ENCODE data around the gene C9orf43. TPM values are rescaled to one million over a fixed set of nuclear protein-coding genes. Genes with fewer than 3 reads are reported as not detected.

Gene C9orf43
- total and polyA plus RNA-seq, 2 experiments from 2014 or later = 0.63 to 1.1 TPM

DNA sequence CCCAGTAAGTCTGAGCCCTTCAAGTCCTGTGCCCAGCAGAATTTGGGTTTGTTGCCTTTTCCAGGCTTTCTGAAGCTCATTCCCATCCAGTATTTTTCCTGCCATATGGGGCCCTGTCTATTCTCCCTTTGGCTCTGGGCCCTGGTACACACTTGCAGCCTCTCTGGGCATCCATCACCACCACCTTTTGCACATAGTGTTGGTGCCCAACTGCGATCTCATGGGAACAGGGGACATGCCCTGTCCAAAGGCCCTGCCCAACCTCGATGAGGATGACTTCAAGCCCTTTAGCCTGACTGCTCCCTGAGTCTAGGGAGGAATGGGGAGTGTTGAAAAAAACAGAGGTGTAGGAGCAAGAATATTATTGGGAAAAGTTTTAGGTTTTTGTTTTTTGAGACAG lies 64.5 kb downstream of the C9orf43 start (continued):
- TF ChIP-seq, protein P1, sequence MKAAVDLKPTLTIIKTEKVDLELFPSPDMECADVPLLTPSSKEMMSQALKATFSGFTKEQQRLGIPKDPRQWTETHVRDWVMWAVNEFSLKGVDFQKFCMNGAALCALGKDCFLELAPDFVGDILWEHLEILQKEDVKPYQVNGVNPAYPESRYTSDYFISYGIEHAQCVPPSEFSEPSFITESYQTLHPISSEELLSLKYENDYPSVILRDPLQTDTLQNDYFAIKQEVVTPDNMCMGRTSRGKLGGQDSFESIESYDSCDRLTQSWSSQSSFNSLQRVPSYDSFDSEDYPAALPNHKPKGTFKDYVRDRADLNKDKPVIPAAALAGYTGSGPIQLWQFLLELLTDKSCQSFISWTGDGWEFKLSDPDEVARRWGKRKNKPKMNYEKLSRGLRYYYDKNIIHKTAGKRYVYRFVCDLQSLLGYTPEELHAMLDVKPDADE (IDR thresholded peaks at IDR 0.05) = no peak
- no peak for TF ChIP-seq NANOG (IDR thresholded peaks at IDR 0.05; ENCODE audit: borderline replicate concordance)
- no peak for TF ChIP-seq POLR2AphosphoS5 (IDR thresholded peaks at IDR 0.05; ENCODE audit: low read depth)

DNA sequence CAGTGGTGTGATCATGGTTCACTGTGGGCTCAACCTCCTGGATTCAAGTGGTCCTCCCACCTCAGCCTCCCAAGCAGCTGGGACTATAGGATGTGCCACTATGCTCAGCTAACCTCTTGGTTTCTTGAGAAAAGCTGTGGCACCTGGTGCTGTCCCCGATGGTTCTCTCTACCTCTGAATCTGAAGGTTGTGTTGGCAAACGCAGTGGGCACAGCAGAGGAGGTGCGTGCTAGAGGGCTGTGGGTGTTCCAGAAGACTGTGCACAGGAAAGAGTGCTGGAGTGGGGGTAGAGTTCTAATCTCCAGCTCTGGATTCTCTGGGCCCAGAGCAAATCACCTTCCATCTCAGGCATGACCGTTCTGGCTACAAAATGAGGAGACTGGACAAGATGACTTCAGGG lies 65.4 kb downstream of the C9orf43 start:
- peaks cover 1% of the 10 kb centered on the region for H3K27me3 Mint-ChIP-seq (ENCODE audit: insufficient read depth, low read depth, poor library complexity)
- H3K27ac Mint-ChIP-seq = no peak overlapping the region
- Histone ChIP-seq H3K79me2 (replicated peaks; ENCODE audit: insufficient read depth) (no peaks in the 10 kb centered on the region), H3K4me3 (no peak overlapping the region), H3K4me2 (no peak overlapping the region), H3K36me3 (ENCODE audit: insufficient read depth) (no peaks in the 10 kb centered on the region), H3K27ac (ENCODE audit: low read depth) (no peak overlapping the region), H3F3A (replicated peaks; ENCODE audit: low read depth) (no peaks in the 10 kb centered on the region), H4K20me1 (replicated peaks; ENCODE audit: insufficient read depth) (no peaks in the 10 kb centered on the region), H3K27me3 (ENCODE audit: insufficient read depth) (no peaks in the 10 kb centered on the region), H2AFZ (no peak overlapping the region), H3K4me1 (ENCODE audit: insufficient read depth) (peaks cover 9% of the 10 kb centered on the region), H3K9me2 (ENCODE audit: insufficient read depth) (no peaks in the 10 kb centered on the region)
- H3K36me3 Mint-ChIP-seq (ENCODE audit: low read depth) = peaks cover 5% of the 10 kb centered on the region; the same call in 1 of the 3 replicates
- DNase-seq (ENCODE audit: low spot score) (no peak), ATAC-seq (no peak)
- H3K9me3 Mint-ChIP-seq = 0 out of 3 replicates have a peak, but pooled peaks cover 3% of the 10 kb centered on the region
- H3K4me3 Mint-ChIP-seq = no peak overlapping the region
- H3K4me1 Mint-ChIP-seq = peaks cover 21% of the 10 kb centered on the region
- TF ChIP-seq, protein P2, sequence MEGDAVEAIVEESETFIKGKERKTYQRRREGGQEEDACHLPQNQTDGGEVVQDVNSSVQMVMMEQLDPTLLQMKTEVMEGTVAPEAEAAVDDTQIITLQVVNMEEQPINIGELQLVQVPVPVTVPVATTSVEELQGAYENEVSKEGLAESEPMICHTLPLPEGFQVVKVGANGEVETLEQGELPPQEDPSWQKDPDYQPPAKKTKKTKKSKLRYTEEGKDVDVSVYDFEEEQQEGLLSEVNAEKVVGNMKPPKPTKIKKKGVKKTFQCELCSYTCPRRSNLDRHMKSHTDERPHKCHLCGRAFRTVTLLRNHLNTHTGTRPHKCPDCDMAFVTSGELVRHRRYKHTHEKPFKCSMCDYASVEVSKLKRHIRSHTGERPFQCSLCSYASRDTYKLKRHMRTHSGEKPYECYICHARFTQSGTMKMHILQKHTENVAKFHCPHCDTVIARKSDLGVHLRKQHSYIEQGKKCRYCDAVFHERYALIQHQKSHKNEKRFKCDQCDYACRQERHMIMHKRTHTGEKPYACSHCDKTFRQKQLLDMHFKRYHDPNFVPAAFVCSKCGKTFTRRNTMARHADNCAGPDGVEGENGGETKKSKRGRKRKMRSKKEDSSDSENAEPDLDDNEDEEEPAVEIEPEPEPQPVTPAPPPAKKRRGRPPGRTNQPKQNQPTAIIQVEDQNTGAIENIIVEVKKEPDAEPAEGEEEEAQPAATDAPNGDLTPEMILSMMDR (conservative IDR thresholded peaks at IDR 0.05; ENCODE audit: low read depth in 2 of 2) = no peak
- TF ChIP-seq CREB1 (CRISPR knock-in tag; IDR thresholded peaks at IDR 0.05; ENCODE audit: low read depth) (no peak), STAT1 (IDR thresholded peaks at IDR 0.05; ENCODE audit: unreplicated experiment) (no peak), EZH2phosphoT487 (IDR thresholded peaks at IDR 0.05; ENCODE audit: unreplicated experiment) (no peak), ZNF331 (CRISPR knock-in tag; IDR thresholded peaks at IDR 0.05; ENCODE audit: low read depth) (no peak), NANOG (IDR thresholded peaks at IDR 0.05; ENCODE audit: borderline replicate concordance) (no peak), ZNF462 (CRISPR knock-in tag; IDR thresholded peaks at IDR 0.05) (no peak), POLR2AphosphoS5 (IDR thresholded peaks at IDR 0.05; ENCODE audit: low read depth) (no peak), JUNB (IDR thresholded peaks at IDR 0.05; ENCODE audit: unreplicated experiment) (no peak)
- TF ChIP-seq, protein P3, sequence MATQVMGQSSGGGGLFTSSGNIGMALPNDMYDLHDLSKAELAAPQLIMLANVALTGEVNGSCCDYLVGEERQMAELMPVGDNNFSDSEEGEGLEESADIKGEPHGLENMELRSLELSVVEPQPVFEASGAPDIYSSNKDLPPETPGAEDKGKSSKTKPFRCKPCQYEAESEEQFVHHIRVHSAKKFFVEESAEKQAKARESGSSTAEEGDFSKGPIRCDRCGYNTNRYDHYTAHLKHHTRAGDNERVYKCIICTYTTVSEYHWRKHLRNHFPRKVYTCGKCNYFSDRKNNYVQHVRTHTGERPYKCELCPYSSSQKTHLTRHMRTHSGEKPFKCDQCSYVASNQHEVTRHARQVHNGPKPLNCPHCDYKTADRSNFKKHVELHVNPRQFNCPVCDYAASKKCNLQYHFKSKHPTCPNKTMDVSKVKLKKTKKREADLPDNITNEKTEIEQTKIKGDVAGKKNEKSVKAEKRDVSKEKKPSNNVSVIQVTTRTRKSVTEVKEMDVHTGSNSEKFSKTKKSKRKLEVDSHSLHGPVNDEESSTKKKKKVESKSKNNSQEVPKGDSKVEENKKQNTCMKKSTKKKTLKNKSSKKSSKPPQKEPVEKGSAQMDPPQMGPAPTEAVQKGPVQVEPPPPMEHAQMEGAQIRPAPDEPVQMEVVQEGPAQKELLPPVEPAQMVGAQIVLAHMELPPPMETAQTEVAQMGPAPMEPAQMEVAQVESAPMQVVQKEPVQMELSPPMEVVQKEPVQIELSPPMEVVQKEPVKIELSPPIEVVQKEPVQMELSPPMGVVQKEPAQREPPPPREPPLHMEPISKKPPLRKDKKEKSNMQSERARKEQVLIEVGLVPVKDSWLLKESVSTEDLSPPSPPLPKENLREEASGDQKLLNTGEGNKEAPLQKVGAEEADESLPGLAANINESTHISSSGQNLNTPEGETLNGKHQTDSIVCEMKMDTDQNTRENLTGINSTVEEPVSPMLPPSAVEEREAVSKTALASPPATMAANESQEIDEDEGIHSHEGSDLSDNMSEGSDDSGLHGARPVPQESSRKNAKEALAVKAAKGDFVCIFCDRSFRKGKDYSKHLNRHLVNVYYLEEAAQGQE (IDR thresholded peaks at IDR 0.05; ENCODE audit: unreplicated experiment) = no peak
- TF ChIP-seq, protein P1 (IDR thresholded peaks at IDR 0.05) = no peak
